Activated CD8-positive, alpha-beta memory T cell treated with anti-CD3 and anti-CD28 coated beads for 4 hours (primary cell): ENCODE results near the gene PAXIP1.
"Not testable (repeated sequence)": the region's sequence is repeated elsewhere in the genome, so short reads cannot be mapped to it uniquely, and the experiment has no call there.

ENCODE experiments used
- DNase-seq, 2 donors: peaks; one replicate each; pipeline ENCODE4 v3.0.0-alpha.2; 2020; ENCODE audit warnings: low read depth in 2 of 2

The PAXIP1 gene

DNA sequence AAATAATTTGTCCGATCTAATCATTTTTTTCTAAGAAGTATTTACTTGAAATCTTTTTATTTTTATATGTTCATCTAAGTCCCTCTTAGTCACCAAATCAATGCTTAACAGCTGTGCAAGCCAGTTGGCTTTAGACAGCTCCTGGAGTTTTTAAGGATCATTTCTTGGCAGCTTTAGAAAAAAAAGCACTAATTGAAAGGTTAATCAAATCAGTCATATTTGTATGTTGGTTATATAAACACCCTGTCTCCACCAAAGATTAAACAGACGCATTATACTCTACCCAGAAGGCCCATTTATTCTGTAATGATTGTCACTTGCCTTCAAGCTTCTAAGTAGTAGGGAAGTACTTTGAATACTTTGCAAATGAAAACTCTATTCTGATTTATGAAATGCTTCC is 60.2 kb downstream of the PAXIP1 start:
- no peak for DNase-seq

DNA sequence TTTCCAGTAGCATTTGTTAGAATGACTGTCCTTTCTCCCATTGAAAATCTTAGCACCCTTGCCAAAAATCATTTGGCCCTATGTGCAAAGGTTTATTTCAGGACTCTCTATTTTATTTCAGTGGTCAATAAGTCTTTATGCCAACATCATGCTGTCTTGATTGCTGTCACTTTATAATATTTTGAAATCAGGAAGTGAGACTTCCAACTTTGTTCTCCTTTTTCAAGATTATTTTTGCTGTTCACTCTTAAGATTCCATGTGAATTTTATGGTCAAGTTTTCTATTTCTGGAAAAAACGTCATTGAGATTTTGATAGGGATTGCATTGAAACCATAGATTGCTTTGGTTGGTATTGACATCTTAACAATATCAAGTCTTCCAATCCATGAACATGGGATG is 65.1 kb downstream of the PAXIP1 start:
- DNase-seq = no peak

DNA sequence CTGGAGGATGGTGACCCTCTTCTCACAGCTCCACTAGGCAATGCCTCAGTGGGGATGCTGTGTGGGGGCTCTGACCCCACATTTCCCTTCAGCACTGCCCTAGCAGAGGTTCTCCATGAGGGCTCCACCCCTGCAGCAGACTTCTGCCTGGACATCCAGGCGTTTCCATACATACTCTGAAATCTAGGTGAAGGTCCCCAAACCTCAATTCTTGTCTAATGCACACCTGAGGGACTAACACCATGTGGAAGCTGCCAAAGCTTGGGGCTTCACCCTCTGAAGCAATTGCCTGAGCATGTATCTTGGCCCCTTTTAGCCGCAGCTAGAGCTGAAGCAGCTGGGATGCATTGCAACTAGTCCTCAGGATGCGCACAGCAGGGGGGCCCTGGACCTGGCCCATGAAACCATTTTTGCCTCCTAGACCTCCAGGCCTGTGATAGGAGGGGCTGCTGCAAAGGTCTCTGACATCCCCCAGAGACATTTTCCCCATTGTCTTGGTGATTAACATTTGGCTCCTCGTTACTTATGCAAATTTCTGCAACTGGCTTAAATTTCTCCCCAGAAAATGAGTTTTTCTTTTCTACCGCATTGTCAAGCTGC is 68.5 kb downstream of the PAXIP1 start:
- not testable (repeated sequence) for DNase-seq

DNA sequence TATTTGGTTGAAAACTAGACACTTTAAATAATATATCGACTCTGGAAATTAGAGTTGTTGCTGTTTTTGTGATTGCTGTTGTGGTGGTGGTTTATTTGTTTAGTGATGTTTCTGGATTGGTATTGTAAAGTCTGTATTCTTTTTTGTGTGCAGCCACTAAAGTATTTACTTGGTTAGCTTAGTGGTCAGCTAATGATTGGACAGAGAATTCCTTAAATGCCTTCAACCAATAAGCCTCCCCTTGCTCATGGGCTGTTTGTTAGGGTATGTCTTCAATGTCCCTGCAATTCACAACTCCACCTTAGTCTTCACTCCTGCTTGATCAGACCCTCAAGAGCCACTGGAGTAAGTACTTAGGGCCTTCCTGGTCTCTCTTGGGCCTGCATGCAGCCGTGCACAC is 71.0 kb downstream of the PAXIP1 start:
- no peak for DNase-seq

DNA sequence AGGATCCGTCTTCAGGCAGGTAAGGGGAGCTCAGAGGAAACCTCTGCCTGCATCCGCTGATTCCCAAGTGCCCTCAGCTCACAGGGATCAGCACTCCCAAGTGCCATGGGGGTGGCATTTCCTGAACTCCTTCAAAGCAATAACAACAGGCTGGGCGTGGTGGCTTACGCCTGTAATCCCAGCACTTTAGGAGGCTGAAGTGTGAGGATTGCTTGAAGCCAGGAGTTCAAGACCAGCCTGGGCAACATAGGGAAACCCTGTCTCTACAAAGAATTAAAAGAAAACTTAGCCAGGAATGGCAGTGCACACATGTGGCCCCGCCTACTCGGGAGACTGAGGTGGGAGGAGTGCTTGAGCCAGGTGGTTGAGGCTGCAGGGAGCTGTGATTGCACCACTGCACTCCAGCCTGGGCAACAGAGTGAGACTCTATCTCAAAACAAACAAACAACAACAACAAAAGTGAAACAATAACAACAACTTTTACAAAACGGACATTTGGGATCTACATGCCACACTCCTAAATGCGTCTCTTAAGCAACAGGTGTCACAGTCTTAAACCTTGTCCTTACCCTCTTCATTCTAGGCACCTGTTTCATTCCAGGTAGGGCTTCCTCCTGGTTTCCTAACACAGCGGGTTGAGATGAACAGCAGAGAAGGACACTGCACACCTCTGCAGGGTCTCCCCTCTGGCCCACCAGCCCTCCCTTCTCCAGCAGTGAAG is 73.8 kb downstream of the PAXIP1 start:
- DNase-seq = no peak

DNA sequence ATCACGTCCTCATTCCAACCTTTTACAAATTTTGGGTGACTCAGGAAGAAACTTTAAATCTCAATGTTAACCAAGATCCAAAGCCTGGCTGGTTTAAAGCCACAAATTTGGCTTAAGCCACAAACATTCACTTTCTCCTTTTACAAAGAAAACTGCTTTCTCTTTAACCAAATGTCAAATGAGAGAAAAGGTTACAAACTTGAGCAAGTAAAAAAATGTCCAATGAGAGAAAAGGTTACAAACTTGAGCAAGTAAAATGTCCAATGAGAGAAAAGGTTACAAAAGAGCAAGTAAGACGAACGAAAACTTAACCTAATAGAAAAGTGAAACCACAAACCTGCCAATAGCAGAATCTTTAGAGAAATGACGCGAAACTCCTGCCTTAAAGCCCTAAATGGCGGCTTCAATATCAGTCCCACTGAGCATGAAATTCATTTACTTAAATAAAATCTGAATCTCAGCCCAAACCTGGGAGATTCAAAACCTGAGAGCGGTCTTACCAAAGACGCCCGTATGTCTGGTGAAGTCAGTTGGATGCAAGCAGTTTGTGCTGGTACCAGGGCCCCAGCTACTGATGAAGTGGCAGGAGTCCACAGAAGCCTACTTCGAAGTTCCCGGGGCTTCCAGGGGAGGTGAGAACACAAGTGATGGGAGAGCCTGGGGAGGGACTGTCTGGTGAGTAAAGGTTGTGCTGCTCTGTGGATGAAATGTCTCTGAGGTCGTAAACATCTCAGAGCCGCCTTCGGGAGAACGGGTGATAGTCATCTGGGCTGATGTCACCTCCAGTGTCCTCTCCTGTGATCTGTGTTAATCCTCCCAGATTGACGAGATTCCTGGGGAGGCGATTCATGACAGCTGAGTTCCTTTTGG is 74.6 kb downstream of the PAXIP1 start:
- DNase-seq = no peak

DNA sequence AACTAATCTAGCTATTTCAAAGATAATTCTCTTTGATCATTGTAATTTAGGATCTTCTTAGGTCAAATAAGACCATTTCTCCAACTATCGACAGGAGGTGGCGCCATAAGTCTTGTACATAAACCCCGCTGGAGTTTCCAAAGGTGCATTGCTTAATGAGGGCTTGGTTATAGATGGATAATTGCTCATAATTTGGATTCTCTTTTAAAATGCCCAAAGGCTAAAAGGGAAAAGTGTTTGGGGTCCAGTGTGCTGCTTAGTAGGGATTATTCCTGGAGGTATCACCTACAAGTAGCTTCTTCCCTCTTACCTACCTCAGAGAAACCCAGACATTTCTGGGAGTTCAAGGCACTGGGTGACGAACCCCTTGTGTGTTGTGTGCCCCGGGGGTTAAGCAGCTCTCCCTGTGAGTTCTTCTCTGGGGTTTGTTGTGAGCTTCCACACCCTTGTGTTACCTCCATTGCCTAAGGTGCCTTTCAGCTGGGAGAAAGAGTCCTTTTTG is 75.2 kb downstream of the PAXIP1 start:
- peak; percentile 56 to 68 for DNase-seq

DNA sequence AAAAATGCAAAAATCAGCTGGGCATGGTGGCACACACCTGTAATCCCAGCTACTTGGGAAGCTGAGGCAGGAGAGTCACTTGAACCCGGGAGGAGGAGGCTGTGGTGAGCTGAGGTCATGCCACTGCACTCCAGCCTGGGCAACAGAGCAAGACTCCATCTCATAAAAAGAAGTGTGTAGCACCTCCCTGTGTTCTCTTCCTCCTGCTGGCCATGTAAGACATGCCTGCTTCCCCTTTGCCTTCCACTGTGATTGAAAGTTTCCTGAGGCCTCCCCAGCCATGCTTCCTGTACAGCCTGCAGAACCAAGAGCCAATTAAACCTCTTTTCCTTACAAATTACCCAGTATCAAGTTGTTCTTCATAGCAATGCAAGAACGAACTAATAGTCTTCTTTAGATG is 80.5 kb downstream of the PAXIP1 start:
- not testable (repeated sequence) for DNase-seq

DNA sequence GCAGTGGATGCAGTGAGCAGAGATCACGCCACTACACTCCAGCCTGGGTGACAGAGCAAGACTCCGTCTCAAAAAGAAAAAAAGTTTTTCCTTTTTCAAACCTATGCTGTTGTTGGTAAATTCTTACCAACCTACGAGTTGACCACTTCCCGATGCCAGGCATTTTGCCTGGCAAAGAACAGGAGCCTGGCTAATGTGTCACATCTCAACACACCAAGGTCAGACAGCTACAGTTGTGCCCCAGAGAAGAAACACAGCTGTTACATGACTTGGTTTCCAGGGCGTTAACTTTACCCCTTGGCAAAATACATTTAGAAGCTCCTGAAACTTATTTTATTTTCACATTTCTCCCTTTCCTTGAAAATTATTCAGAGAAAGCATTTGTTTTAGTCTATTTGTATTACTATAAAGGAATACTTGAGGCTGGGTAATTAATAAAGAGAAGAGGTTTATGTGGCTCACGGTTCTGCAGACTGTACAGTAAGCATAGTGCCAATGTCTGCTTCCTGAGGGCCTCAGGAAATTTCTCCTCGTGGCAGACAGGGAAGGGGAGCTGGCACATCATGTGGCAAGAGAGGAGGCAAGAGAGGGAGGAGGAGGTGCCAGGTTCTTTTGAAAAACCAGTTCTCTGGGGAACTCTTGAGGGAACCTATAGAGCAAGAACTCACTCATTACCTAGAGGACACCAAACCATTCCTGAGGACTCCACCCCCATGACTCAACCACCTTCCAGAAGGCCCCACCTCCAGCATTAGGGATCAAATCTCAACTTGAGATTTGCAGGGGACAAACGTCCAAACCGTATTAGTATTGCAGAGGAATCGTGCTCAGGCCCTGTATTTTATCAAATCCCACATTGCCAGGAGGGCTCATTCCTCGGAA is 83.3 kb downstream of the PAXIP1 start:
- DNase-seq = no peak

DNA sequence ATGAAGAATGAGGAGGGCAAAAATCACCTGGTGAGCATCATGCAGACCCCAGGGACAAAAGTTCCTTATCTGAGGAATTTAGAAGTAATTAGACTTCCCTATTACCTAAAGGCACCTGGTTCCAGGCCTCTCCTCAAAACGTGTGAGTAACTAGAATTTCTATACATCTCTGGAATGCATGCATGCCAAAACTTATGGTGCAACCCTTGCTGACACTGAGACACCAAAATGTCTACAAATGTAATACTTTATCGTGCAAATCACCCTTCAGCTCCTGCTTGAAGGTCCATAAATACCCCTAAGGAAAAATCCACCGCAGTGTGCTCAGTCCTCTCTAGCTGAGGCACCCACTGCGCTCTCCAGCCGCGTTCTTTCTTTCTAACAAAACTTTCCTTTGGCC is 84.2 kb downstream of the PAXIP1 start:
- DNase-seq = no peak

DNA sequence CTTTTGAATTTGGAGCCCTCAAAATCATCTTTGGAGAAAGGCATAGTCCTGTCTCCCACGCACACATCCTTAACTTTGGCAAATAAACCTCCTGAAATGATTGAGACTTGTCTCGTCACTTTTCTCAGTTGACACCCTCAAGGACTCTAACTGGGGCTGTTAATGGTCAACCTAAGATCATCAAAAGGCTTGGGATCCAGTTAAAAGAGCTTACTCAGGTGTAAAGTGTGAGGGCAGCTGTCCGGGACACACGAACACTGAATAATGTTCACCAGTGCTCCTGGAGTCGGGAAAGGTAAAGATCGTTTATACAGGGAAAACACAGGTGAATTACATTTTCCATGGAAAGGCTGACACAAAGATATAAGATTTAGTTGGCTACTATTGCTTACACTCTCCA is 84.7 kb downstream of the PAXIP1 start:
- no peak for DNase-seq

DNA sequence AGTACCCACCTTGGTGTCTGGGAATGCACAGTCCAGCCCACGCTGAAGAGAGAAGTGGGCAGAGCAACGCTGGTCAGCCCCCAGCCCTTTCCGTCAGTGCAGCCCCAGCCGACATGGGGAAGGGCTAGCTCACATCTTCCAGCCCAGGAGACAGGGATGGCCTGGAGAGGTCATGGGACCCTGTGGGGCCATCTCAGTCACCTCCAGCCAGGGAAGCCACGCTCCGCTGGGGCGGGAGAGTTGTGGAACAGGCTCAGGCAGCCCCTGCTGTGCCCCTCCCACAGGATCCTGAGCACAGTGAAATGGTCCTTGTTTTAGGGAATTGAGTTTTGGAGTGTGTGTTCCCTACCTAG is 85.1 kb downstream of the PAXIP1 start:
- DNase-seq = no peak

DNA sequence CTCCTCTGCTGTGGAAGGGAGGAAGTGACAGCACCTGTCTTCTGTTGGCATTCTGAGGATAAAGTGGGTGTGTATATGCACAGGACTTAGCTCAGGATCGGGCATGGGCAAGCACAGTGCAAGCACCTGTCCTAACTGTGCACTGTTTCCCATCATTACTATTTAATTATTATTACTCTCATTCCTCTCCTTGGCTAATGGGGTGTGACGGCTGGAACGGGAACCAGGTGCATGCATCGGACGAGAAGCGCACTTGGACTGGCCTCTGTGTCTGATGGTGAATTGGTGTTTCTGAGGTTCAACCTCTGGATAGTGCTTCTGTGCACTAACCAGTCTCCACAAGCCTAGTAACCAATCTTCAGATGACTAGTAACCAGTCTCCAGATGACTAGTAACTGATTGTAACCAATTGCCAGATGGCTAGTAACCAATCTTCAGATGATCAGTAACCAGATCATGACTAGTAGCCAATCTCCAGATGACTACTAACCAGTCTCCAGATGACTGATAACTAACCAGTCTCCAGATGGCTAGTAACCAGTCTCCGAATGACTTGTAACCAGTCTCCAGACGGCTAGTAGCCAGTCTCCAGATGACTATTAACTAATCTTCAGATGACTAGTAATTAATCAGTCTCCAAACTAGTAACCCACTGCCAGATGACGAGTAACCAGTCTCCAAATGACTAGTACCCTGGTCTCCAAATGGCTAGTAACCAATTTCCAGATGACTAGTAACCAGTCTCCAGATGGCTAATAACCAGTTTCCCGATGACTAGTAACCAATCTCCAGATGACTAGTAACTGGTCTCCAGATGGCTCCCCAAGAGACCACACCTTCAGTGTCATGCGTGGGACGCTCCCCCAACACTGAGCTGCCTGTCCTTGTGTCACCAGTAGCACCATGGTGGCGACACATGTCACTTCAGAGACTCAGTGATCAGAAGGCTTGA is 85.8 kb downstream of the PAXIP1 start:
- DNase-seq = no peak

DNA sequence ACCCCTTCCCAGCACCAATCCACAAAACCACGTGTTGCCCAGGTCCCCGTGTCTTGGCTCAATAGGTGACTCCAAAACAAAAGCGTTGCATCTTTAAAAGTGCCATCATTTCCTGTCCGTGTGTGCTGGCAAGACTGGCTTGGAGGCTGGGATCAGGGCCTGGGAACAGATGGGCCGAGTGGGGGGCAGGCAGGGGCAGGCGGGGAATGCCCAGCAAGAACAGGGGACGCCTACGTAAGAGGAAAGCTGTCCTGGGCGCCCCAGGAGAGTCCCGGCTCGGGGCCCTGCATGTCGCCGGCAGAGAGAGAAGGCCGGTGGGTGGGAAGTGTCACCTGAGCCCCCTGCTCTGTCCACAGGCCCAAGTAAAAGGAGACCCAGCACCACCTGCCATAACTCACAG is 86.5 kb downstream of the PAXIP1 start:
- no peak for DNase-seq

DNA sequence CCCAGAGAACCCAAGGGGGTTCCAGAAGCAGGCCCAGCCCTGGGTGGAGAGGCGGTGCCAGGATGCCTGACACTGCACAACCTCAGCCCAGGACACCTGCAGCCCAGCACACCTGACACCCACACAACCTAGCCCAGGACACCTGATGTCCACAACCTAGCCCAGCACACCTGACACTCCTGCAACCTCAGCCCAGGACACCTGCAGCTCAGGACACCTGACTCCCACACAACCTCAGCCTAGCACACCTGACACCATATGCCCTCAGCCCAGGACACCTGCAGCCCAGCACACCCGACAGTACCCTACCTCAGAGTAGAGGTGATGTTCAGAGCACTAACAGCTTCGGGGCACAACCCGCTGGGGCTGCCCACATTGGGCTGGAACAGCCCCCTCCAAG is 87.3 kb downstream of the PAXIP1 start:
- DNase-seq = no peak

DNA sequence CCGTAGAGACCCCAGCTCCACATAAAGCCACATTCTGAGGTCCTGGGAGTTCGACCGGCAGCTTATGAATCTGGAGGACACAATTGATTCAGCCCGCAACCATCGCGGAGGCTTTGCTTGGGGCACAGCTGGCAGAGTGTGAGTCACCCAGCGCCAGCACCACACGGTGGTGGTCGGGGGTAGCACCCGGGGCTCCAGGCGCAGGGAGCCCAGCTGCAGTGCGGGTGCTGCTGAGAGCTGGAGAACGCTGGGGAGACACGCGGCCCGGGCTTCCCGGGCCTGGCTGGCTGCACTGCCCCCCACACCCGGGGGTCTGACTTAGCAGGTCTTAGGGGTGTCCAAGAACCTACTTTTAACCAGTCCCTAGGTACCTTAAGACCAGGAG is 87.9 kb downstream of the PAXIP1 start:
- no peak for DNase-seq

DNA sequence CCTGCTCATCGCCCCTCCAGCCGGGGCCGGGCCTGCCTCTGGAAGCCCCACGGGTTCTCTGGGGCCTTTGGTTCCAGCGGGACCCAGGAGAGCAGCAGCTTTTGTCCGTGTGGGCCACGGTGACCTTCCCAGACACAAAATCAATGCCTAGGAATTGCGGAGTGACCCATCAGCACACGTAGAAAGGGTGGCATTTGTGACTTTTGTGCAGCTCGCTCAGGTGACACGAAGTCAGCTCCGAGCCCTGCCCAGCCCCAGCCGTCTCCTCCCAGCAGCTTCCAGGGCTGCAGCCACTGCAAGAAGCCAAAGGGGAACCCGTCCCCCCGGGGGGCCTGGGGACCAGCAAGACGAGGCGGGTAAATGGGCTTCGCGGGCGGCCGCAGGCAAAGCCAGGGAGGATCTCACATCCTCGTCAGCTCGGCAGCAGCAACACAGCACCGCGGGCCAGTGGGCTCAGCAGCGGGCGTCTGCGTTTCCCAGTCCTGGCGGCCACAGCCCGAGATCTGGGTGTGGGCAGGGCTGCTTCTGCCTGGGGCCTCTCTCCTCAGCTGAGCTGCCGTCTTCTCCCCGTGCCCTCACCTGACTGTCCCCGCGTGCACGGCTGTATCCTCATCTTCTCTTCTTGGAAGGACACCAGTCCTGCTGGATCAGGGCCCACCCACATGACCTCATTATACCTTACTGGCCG is 88.5 kb downstream of the PAXIP1 start:
- no peak for DNase-seq

DNA sequence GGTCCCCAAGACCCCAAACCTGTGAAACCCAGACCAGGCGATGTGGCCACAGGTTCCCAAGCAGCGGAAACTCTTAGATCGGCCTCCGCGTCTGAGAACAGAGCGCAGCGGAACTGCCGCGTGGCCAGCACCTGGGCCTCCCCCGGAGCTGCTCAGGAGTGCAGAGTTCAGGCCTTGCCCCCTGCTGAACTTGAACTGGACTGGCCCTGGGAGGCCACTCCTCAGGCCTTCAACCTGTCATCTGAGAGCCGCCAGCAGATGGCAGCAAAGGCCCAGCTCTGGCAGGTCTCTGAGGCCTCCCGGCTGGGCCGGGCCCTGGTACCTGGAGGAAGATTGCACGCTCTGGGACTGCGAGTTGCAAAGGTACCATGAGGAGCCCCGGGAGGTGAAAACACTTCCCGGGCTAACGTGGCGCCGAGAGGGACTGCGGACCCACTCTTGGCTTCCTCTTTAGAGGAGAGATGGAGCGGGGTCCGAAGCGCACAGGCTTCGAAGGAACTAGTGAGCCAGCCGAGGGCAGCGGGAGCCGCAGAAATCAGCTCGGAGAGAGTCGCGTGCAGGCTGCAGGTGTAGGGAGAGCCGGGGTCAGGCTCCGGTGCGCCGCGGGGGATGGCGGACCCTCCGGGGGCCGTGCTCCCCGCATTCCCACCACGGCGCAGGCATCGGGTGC is 89.2 kb downstream of the PAXIP1 start:
- peak; percentile 67 to 73 for DNase-seq

DNA sequence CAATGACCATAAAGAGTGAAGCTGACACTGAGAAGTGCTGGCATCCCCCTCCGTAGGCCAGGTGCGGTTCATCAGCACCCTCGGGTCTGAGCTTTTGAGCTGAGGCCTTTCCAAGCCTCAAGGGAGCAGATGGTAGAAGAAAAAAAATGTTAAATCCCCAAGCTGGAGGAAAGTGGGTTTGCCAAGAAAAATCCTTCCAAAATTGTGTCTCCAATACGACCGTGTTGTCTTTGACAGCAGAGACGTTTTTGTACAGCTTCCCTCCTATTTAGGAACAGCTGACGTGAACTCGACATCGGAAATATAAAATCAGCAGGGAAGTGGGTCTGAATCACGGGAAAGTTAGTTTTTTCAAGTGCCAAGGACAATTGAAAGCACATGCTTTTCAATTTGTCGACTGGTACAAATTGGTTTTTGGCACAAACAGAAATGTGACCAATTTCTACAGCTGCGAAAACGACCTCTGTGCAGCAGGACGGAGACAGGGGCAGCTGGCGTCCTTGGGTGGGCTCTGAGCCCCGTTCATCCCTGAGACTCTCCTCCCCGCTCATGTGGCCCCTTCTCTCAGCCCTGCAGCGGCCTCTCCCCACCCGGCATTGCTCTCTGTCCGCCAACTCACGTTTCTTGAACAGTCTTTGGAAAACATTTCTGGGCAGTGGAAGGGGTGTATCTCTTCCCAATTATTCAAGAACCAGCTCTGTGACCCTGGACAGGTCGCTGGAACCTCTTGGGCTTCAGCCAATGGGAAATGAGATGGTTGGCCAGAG is 89.9 kb downstream of the PAXIP1 start:
- DNase-seq = no peak
